GM12878 (cell line): ENCODE measurements around the gene SLC38A3. TPM values are rescaled to one million over a fixed set of nuclear protein-coding genes. Genes with fewer than 3 reads are reported as not detected.

ENCODE experiments used
- ATF2 ChIP-seq: IDR thresholded peaks from 2 replicates; pipeline ENCODE4 v1.6.1; 2012; ENCODE audit warnings: low read length, inconsistent platforms
- BMI1 ChIP-seq: fragments of 450-650 bp; IDR thresholded peaks from 2 replicates; pipeline ENCODE4 v1.6.1; 2016; ENCODE audit warnings: mild to moderate bottlenecking, moderate library complexity, borderline replicate concordance
- EZH2 ChIP-seq: IDR thresholded peaks from 2 replicates; pipeline ENCODE4 v1.6.1; 2012; ENCODE audit warnings: low read depth, mild to moderate bottlenecking, control low read depth, inconsistent platforms, low read length, borderline replicate concordance; ENCODE audit not compliant: control insufficient read depth
- FOXK2 ChIP-seq: fragments of 450-650 bp; IDR thresholded peaks from 2 replicates; pipeline ENCODE4 v1.6.1; 2017; ENCODE audit warnings: mild to moderate bottlenecking, moderate library complexity
- IRF3 ChIP-seq: fragments of 450-650 bp; IDR thresholded peaks from 2 replicates; pipeline ENCODE4 v1.6.1; 2014; ENCODE audit warnings: mild to moderate bottlenecking
- JUND ChIP-seq: IDR thresholded peaks from 2 replicates; pipeline ENCODE4 v1.6.1; 2012; ENCODE audit warnings: low read depth, mild to moderate bottlenecking, low read length, improper control_type of control experiment, moderate library complexity
- KLF5 ChIP-seq: fragments of 450-650 bp; IDR thresholded peaks from 2 replicates; pipeline ENCODE4 v1.6.1; 2014; ENCODE audit warnings: mild to moderate bottlenecking; ENCODE audit not compliant: partially characterized antibody
- MEF2B ChIP-seq: fragments of 450-650 bp; IDR thresholded peaks from 2 replicates; pipeline ENCODE4 v1.6.1; 2018; ENCODE audit warnings: mild to moderate bottlenecking, moderate library complexity; ENCODE audit not compliant: partially characterized antibody, poor library complexity, severe bottlenecking
- NR2C1 ChIP-seq: fragments of 450-650 bp; IDR thresholded peaks from 2 replicates; pipeline ENCODE4 v1.6.1; 2017; ENCODE audit warnings: antibody characterized with exemption, mild to moderate bottlenecking, moderate library complexity
- PAX5 ChIP-seq: IDR thresholded peaks from 2 replicates; pipeline ENCODE4 v1.6.1; 2011; ENCODE audit warnings: low read depth, low read length, borderline replicate concordance
- PML ChIP-seq: IDR thresholded peaks from 2 replicates; pipeline ENCODE4 v1.6.1; 2012; ENCODE audit warnings: low read length, inconsistent platforms
- POLR2A ChIP-seq: IDR thresholded peaks from 2 replicates; pipeline ENCODE4 v1.6.1; 2011; ENCODE audit warnings: low read depth, mild to moderate bottlenecking, low read length
- RAD21 ChIP-seq: IDR thresholded peaks from 2 replicates; pipeline ENCODE4 v1.6.1; 2011; ENCODE audit warnings: mild to moderate bottlenecking, low read depth, low read length, moderate library complexity; ENCODE audit not compliant: insufficient read depth
- SKIL ChIP-seq: fragments of 450-650 bp; IDR thresholded peaks from 2 replicates; pipeline ENCODE4 v1.6.1; 2017; ENCODE audit warnings: mild to moderate bottlenecking, low read depth, inconsistent platforms; ENCODE audit not compliant: poor library complexity, severe bottlenecking
- SMAD5 ChIP-seq: IDR thresholded peaks from 2 replicates; pipeline ENCODE4 v1.6.1; 2016; ENCODE audit warnings: antibody characterized with exemption, low read depth
- polyA plus RNA-seq, 11 experiments: library from polyadenylated mRNA; depleted of rRNA in 4 of 11; unstranded in 6 of 11; stranded (reverse) in 5 of 11; fragments of >200 nt; fragmentation: Nextera tagmentation in 4 of 11; fragmentation: Illumina TruSeq in 1 of 11; extraction: Ambion mirVana in 4 of 11; extraction: Trizol in 1 of 11; gene quantifications; 1 replicate in 1 of 11; 2 replicates in 10 of 11; pipeline versions ENCODE4 v1.2.1 to v1.2.3, GENCODE V29; 2011 to 2016; ENCODE audit warnings: inconsistent platforms in 2 of 11, missing spikeins in 2 of 11, low read depth in 1 of 11
- total RNA-seq, 4 experiments: library from RNA; depleted of rRNA in 3 of 4; stranded (reverse); fragments of >200 nt in 3 of 4; fragmentation: Illumina TruSeq in 1 of 4; extraction: Trizol in 1 of 4; gene quantifications; 2 replicates each; pipeline versions ENCODE4 v1.2.1 to v1.2.3, GENCODE V29; 2013 to 2021

SLC38A3 gene
- total and polyA plus RNA-seq, 10 of the 15 experiments (the other 5 are each of a cell fraction or from before 2014, with no cell fraction given), result 0.14 TPM; not detected in 9

- TF ChIP-seq IRF3 (no peak), ATF2 (peak; percentile 93), PAX5 (peak; percentile 95), MEF2B (no peak), EZH2 (no peak), FOXK2 (no peak), SKIL (no peak), POLR2A (peak; percentile 75), SMAD5 (no peak), JUND (peak; percentile 65), NR2C1 (no peak), PML (peak; percentile 72; the same call in 1 of the 2 replicates), RAD21 (peak; percentile 56; the same call in 1 of the 2 replicates), BMI1 (no peak), KLF5 (peak; percentile 50)
Observed at GRCh38 chr3:50260027-50260941, 55.2 kb downstream of the SLC38A3 start (continued).
